NCI-H1105 (cell line): ENCODE measurements around the gene ILKAP.

ENCODE experiments used
- DNase-seq: peaks from one replicate; lab custom pipeline; 2025; lab: John Stamatoyannopoulos, UW

ILKAP gene

DNA sequence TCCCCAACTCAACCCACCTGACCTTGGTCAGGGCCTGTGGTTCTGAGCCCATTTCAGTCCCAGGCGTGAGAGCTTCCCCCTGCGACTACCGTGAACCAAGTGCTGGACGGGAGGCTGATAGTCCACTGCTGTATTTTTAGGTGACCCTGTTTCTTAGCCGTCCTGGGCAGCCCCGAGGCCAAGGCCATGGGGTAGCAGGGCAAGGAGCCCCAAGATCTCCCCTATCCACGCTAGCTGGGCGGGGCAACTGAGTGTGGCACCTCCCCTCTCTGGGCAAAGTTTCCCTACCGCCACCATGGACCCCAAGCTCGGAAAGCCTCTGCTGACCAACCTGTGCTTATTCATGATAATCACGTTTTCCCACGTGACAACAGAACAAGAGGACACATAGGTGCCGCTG is 65.6 kb downstream of the ILKAP start:
- DNase-seq, result no peak

- DNase-seq, result no peak
Measured at GRCh38 chr2:238136820-238137537, 66.5 kb downstream of the ILKAP start.

GRCh38 chr2:238135601-238136150 is 67.8 kb downstream of the ILKAP start:
- DNase-seq, result no peak

DNA sequence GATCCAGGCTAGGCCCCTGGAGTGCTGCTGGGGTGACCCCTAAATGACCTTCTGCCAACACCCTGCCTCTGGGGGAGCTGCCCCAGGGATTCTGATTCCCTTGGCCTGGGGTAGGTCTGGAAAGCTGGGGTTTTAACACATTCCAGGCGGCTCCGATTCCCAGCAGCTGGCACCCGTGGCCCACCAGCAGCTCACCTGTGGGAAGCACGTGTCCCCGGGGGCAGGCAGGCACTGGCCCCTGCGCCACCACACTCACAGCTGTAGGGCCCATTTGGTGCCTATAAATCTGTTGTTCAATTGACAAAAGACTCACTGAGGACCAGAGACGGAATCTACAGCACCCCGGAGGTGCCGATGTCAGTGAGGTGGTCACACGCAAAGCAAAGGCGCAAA is 69.1 kb downstream of the ILKAP start:
- DNase-seq, result no peak

DNA sequence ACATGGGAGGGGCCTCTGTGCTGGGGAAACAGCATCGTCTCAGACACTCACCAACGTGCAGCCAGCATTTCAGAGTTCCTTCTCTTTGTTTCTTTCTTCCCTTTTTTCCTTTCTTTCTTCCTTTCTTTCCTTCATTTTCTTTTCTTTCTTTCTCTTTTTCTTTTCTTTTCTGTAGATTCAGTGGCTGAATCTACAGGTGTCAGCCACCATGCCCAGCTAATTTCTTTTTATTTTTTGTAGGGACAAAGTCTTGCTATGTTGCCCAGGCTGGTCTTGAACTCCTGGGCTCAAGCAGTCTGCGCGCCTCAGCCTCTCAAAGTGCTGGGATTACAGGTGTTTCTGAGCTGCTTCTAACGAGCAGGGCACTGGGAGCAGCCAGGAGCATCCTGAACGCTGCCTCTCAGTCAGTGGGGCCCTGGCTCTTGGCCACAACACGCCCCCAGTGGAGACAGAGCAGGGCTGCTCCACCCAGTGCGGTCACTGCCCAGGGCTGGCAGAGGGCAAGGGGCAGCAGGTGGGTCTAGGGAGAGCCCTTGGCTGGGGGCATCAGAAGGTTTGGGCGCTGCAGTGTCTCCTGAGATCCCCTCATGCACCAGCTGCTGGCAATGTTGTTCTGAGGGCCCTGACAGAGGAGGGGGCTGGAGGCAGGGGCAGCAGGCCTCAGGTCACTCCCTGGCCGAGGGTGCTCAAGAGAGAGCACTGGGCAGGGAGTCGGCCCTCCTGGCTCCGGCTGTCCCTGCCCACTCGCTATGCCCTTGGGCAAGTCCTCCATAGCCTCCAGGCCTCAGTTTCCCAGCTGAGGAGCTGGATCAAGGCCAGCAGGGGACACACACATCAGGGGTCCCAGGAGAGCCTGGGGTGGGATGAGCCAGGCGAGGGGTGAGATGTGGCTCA is 69.7 kb downstream of the ILKAP start:
- no peak for DNase-seq

DNA sequence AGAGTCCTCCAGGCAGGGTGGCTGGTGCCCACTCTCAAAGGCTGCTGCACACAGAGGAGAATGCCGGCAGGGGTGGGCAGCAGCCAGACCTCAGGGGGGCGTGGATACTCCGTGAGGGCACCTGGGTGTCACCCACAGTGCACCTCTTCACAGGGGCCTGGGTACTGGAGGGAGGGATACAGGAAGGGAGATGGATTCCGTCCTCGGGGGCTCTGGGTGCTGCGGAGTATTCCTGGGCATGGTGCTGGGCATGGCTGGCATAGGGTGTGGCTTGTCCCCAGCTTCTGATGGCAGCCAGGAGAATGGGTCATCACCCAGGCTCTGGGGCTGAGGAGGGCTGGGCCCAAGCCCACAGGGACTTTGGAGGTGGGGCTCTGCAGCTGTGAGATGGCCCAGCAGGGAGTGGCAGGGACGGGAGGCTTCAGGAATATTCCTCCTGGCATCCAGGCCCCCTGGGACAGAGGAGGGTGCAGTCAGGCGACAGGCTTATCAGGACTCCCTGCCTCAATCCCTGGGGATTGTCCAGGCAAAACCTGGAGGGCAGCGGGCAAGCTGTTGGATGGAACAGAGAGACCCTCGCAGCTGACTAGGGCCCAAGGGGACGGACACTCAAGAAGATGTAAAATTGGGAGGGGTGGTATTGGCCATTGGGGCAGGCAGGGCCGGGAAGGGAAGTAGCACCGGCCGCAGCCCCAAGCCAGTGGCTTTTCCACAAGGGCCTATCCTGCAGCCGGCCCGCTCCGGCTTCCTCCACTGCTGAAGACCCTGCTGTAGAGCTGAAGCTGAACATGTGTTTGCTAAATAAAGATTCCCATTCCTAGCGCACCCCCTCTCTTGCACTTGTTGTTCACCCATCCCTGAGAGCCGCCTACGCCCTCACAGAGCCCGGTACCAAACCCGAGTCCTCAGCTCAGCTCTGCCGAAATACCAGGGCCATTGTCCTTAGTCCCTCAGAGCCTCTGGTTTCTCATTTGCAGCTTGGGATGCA is 70.7 kb downstream of the ILKAP start:
- no peak for DNase-seq

GRCh38 chr2:238131761-238132462 is 71.6 kb downstream of the ILKAP start:
- DNase-seq, result no peak

- no peak for DNase-seq
Measured at GRCh38 chr2:238130696-238131628, 72.5 kb downstream of the ILKAP start.

- no peak for DNase-seq
Measured at GRCh38 chr2:238130111-238130695, 73.3 kb downstream of the ILKAP start.

GRCh38 chr2:238129166-238130010 is 74.1 kb downstream of the ILKAP start:
- no peak for DNase-seq

GRCh38 chr2:238128534-238129001 is 74.9 kb downstream of the ILKAP start:
- DNase-seq, result no peak

- DNase-seq, result no peak
Measured at GRCh38 chr2:238128061-238128440, 75.4 kb downstream of the ILKAP start.

- no peak for DNase-seq
Measured at GRCh38 chr2:238127165-238128060, 76.1 kb downstream of the ILKAP start.

GRCh38 chr2:238126775-238127164 is 76.7 kb downstream of the ILKAP start:
- DNase-seq, result no peak

GRCh38 chr2:238126338-238126737 is 77.2 kb downstream of the ILKAP start:
- no peak for DNase-seq

DNA sequence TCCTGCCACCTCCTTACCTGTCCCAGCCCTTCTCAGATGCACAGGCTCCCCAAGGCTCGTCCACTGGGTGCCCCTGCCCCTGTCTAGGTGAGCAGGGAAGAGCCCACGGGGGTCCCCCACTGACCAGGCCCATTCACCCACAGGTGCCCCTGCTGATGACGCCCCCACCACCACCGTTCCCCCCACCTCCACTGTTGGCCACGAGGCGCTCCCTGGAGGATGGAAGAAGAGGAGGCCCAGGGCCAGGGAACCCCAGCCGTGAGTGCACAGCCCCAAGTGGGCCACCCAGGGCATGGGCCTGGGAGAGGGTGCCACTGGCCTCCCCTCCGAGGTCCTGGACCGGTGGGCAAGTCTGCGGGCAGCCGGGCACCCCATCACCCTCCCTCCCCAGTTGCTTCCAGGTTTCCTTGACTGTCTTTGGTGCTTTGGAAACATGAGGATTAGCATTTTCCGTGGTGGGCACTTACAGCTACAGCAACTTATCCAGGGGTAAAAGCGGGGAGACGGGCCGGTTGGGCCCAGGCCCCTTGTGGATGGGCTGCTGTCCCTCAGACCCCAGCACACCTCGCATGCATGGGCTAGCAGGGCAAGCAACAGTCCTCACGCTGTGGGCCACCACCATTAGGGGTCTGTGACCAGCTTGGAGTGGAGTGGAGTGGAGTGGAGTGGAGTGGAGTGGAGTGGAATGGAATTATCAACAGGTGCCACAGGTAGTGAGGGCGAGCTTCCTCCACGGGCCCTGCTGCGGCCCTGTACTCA is 78.2 kb downstream of the ILKAP start:
- no peak for DNase-seq
